GM18499 (cell line): ENCODE data around the gene L3MBTL4.

Source experiments
- ATAC-seq: cut with Tn5 transposase; IDR thresholded peaks from one replicate; pipeline ENCODE4 v1.9.1; 2021; ENCODE audit warnings: moderate number of reproducible peaks; ENCODE audit not compliant: insufficient read depth, unreplicated experiment

Gene L3MBTL4

DNA sequence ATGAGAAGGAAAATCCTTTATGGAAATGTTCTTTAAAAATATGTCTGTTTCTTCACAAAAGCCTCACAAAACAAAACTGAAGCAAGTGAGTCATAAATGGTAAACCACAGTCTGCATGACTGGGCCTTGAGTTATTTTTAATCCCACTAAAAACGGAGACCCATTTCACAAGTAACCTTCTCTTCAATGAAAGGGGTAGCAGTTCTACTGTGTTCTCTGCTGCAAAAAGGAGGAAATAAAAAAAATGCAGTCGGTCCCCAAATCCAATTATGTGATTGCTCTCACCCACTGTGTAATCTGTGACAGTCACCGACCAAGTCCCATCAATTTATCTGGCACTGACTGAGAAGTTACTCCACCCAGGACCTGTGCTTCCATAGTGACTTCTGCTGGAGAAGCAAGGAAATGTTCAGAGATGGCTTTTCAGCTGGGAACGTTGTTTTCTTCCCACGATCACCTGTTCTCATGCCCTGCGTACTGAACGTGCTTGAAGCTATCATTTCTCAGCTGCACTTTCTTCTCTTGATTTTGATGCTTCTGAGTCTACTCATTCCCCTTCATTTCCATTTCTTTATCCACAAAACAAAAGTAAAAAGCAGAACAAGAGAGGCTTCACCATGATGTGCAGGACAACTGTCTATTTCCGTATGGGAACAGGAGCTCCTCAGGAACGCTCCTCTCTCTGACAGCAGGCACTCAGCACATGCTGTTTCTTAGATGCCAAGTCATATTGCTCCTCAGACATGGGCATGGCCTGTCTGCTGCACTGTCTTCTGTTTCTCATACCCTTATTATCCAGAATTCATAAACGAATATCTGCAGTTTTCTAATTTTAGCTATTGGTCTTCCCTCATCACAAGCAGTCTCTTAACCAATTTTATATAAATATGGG, 439.4 kb downstream of the L3MBTL4 start:
- peak; percentile 54 for ATAC-seq

GRCh38 chr18:5974696-5975095, 440.0 kb downstream of the L3MBTL4 start:
- ATAC-seq: no peak

DNA sequence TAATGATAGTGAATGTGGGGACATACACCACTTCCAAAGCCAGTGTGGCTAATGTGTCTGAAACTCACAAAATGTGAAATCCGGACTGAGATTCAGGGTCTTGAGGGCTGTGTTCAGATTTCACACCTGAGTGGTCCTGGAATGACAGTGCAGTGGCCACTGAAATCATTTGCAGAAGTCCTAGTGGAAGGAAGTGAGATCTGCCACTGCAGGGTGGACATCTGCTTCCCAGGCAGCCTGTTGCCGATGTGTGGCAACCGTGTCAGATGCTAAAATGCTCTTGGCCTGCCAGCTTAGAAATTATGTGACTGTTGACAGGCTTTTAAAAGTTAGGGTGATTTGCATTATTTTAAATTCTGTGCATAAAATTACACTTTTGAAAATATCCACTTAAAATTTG, 441.6 kb downstream of the L3MBTL4 start:
- ATAC-seq: no peak

- peak; percentile 33 for ATAC-seq
Observed at GRCh38 chr18:5972298-5972697, 442.4 kb downstream of the L3MBTL4 start.

DNA sequence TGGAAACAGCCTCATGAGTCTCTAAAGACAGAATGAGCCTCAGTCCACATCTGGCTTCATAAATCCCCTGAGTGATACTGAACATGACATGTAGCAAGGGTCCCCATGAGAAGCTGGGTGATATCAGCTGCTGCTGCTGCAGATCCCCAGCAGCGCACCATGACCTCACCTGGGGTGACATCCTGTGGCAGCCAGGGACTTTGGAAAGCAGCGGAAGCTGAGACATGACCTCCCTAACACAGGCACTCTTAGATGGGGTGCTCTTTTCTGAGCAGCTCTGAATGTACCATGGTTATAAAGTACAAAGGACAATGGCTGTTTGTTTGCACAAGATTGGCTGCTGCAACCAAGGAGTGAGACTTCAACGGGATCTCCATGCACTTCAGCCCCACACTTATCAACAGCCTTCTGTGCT, 444.7 kb downstream of the L3MBTL4 start:
- no peak for ATAC-seq

- no peak for ATAC-seq
Observed at GRCh38 chr18:5969355-5969988, 445.2 kb downstream of the L3MBTL4 start.

DNA sequence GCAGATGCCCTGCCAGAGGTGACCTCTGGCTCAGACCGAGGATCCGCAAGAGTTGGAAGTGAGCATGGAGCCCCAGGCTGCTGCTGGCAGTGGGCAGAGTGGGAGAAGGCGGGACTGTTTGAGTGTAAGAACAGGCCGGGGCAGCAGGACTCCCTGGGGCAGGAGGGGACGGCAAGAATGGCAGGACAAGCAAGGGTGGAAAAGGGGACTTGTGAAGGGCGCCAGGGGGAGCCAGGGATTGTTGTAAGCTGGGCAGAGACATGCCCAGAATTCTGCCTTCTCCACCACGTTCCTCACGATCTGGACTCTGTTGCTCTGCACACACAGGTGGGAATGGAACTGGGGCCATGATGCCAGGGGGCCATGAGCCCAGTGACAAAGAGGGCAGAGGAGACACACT, 447.0 kb downstream of the L3MBTL4 start:
- no peak for ATAC-seq

DNA sequence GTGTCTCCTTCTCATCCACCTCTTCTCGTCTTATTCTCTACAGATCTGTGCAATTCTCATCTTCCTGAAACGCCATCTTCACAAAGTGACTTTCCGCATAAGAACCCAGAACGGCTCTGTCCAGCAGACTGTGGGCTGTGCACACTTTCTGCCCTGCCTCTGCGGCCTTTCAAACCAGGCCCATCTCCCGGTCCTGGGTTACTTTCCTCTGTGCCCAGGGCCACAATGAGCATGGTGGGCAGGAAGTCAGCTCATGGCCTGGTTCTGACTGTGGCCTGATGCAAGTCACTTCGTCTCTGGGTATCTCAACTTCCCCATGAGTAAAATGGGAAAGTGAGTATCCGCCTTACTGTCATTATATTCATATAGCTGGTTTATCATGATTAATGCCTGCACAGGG, 447.7 kb downstream of the L3MBTL4 start:
- no peak for ATAC-seq

DNA sequence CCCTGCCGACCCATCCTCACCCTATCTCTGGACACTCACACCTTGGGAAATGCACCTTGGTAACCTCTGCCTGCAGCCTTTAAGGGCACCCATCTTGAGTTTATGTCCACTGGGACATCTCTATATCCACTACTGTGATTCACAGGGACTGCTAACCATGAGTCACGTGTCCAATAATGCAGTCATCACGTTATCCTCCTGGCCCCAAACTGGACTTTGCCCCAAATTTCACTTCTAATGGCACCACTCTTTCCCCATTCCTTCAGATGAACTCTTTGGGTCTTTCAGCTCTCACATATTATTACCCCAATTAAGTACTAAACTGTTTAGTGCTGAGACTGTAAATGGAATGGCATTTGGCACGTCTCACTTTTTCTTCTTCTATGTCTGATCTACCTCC, 448.2 kb downstream of the L3MBTL4 start:
- no peak for ATAC-seq

DNA sequence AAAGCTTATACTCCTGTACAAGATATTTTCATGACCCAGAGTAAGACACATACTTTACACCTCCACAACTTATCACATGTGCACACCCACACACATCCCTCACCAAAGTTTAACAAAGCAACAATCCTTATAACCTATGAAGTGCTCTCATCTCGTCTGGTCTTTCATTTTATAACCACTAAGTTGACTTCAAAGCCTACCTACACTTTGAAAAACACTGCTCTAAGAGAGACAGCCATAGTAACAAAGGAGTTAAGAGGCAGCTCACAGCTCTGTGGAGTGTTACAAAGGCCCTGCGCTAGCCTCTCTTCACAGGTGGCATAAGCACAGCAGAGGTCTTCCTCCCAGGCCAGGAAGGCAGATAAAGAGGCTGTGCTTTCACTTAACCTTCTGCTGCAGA, 449.7 kb downstream of the L3MBTL4 start:
- no peak for ATAC-seq

DNA sequence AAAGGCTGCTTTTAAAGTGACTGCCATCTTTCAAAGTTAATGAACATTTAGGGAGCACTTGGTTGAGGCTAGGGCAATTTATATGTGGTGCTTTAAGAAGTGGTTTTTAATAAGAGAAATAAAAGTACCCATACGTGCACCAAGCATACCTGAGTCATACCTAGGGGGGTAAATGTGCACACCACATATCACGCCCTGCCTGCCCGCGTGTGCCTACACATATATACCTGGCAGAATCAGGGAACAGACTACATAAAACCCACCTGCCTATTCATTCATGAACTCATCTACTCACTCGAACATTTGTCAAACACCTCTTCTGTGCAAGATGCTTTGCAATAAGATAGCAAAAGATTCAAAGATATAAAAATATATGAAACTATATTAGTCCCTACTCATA, 450.1 kb downstream of the L3MBTL4 start:
- no peak for ATAC-seq

- no peak for ATAC-seq
Observed at GRCh38 chr18:5964108-5964507, 450.6 kb downstream of the L3MBTL4 start.

GRCh38 chr18:5963267-5963666, 451.4 kb downstream of the L3MBTL4 start:
- no peak for ATAC-seq

- no peak for ATAC-seq
Observed at GRCh38 chr18:5962362-5962761, 452.3 kb downstream of the L3MBTL4 start.

GRCh38 chr18:5961828-5962150, 452.9 kb downstream of the L3MBTL4 start:
- no peak for ATAC-seq

DNA sequence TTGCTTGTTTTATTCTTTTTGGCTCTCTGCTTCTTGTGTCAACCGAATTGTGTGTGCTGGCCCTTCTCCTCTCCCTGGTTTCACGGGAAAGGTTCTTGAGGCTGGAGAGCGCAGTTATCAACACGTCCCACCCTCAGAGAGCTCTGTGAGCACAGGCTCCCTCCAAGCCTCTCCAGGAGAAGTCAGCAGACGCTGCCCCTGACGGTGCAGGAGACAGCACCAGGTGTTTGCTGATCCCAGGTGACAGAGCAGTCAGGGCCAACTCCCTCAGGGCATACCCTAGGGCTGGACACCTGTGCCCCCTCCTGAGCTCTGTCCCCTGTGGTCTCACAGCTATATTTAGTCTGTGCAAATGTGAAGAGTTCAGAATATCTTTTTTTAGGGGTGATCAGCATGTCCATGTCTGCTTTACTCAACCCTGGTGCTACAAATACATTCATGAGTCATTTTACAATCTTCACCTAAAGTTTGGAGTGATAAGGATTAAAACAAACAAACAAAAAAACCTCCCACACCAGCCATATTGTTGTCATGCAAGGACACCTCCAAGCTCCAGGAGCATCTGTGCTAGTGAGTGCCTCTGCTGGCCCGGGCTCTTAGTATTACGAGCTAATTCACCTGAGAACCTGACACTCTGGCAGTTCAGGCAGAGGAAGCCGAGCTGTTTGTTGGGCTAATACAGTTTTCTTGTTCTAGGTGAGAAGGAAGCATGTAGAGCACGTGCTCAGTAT, 453.4 kb downstream of the L3MBTL4 start:
- ATAC-seq: no peak

- no peak for ATAC-seq
Observed at GRCh38 chr18:5958822-5959221, 455.9 kb downstream of the L3MBTL4 start.

GRCh38 chr18:5955861-5956260, 458.9 kb downstream of the L3MBTL4 start:
- ATAC-seq: no peak

DNA sequence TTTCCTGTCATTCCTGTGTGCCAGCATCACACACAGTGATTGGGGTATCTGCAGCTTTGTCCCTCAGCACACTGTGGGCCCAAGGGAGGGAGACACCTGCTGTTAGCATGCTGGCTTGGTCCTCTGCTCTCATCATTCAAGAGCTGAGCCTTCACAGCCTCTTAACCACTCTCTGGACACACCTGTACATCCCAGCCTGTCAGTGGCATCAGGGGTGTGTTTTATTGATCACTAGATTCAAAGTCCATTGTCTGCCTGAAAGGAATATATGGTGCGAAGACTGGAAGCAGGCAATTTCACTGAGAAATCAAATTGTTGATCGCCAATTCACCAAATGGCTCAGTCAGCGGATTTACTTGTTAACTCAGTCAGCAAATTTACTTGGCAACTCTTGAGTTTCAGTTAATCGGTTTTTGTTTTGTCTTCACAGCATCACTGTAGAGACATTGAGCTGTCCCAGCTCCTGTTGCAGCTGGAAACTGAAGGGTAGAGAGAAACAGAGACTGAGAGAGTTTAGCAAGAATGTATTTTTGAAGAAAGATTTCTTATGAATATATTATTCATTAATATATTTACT, 463.1 kb downstream of the L3MBTL4 start:
- no peak for ATAC-seq

DNA sequence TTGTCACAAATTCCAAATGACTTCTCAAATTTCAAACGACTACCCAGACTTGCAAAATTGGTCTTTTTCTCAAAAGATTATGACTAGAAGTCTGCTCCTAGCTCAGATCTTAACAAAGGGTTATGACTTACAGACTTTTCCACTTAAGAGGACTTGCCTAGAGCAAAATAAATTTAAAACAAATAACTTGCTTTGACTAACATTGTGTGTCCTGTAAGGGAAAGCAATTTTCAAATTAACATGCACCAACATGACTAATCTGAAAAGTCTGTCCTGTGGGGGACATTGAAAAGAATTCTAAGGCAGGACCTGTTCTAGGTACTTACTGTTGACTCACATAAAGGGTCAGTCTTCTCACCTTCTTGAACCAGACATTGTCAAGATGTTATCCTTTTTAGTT, 465.9 kb downstream of the L3MBTL4 start:
- ATAC-seq: no peak

DNA sequence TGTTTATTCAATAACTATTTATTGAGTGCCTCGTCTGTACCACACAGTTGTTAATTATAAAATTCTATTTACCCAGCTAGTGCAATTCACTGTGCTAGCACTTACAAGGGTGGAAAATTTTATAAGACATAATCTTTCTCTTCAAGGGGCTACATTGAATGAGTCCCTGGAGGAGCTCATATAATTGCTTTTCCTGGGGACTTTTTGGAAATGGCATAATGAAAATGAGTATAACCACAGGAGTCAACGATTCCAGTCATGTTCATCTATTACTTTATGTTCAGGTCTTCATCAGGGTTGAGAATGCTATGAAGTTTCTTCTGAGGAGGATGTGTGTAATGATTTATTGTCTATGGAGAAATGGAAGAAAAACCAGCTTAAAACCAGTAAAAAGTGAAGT, 466.5 kb downstream of the L3MBTL4 start:
- no peak for ATAC-seq
